Astrocyte (in vitro differentiated cells and primary cell): Measurements from ENCODE around the gene TP73. TPM values are rescaled to one million over a fixed set of nuclear protein-coding genes. Genes with fewer than 3 reads are reported as not detected.

Experiments
- DNase-seq: peaks from one replicate; pipeline ENCODE4 v3.0.0-alpha.2; 2010; ENCODE audit warnings: low read depth
- FAIRE-seq: peaks from 2 replicates; lab custom pipeline; 2011; peaks lifted over from hg19 to GRCh38; lab: Jason Lieb, UNC
- H2AFZ ChIP-seq: 2 replicates; pipeline ENCODE4 v1.6.0; 2012; ENCODE audit warnings: low read depth, low read length, inconsistent platforms
- H3K27ac ChIP-seq: 2 replicates; pipeline ENCODE4 v1.5.1; 2011; ENCODE audit warnings: low read depth, low read length, inconsistent platforms
- H3K27me3 ChIP-seq: 2 replicates; pipeline ENCODE4 v1.6.0; 2011; ENCODE audit warnings: low read length, inconsistent platforms; ENCODE audit not compliant: insufficient read depth
- H3K36me3 ChIP-seq: 2 replicates; pipeline ENCODE4 v1.5.1; 2011; ENCODE audit warnings: low read length, inconsistent platforms; ENCODE audit not compliant: insufficient read depth
- H3K4me1 ChIP-seq: 2 replicates; pipeline ENCODE4 v1.5.1; 2011; ENCODE audit warnings: low read length, inconsistent platforms; ENCODE audit not compliant: insufficient read depth
- H3K4me2 ChIP-seq: 2 replicates; pipeline ENCODE4 v1.6.0; 2012; ENCODE audit warnings: low read length, inconsistent platforms
- H3K4me3 ChIP-seq: 2 replicates; pipeline ENCODE4 v1.5.1; 2011; ENCODE audit warnings: low read depth, mild to moderate bottlenecking, low read length, inconsistent platforms; ENCODE audit not compliant: insufficient read depth
- H3K79me2 ChIP-seq: 2 replicates; pipeline ENCODE4 v1.6.0; 2012; ENCODE audit warnings: mild to moderate bottlenecking, low read length, inconsistent platforms; ENCODE audit not compliant: insufficient read depth
- H3K9ac ChIP-seq: 2 replicates; pipeline ENCODE4 v1.6.0; 2012; ENCODE audit warnings: mild to moderate bottlenecking, low read length, inconsistent platforms
- H3K9me3 ChIP-seq: 2 replicates; pipeline ENCODE4 v1.5.1; 2012; ENCODE audit warnings: low read depth, mild to moderate bottlenecking, low read length, inconsistent platforms; ENCODE audit not compliant: insufficient read depth
- H4K20me1 ChIP-seq: 2 replicates; pipeline ENCODE4 v1.6.0; 2012; ENCODE audit warnings: low read length, inconsistent platforms; ENCODE audit not compliant: insufficient read depth
- H3K27ac Mint-ChIP-seq: one replicate; pipeline ENCODE4 v1.8.0; 2021; ENCODE audit warnings: mild to moderate bottlenecking, mixed read lengths; ENCODE audit not compliant: unreplicated experiment
- H3K27me3 Mint-ChIP-seq: one replicate; pipeline ENCODE4 v1.8.0; 2021; ENCODE audit warnings: low read depth, mixed read lengths; ENCODE audit not compliant: unreplicated experiment
- H3K36me3 Mint-ChIP-seq: one replicate; pipeline ENCODE4 v1.8.0; 2021; ENCODE audit warnings: low read depth, mixed read lengths; ENCODE audit not compliant: unreplicated experiment
- H3K4me1 Mint-ChIP-seq: one replicate; pipeline ENCODE4 v1.8.0; 2021; ENCODE audit warnings: low read depth, mixed read lengths; ENCODE audit not compliant: unreplicated experiment
- H3K4me3 Mint-ChIP-seq: one replicate; pipeline ENCODE4 v1.8.0; 2021; ENCODE audit warnings: mild to moderate bottlenecking, moderate library complexity, mixed read lengths; ENCODE audit not compliant: unreplicated experiment
- H3K9me3 Mint-ChIP-seq: one replicate; pipeline ENCODE4 v1.8.0; 2021; ENCODE audit warnings: mild to moderate bottlenecking, mixed read lengths; ENCODE audit not compliant: unreplicated experiment
- CTCF ChIP-seq: IDR thresholded peaks from 2 replicates; pipeline ENCODE4 v1.5.1; 2011; ENCODE audit warnings: low read depth, mild to moderate bottlenecking, inconsistent platforms, low read length, moderate library complexity; ENCODE audit not compliant: insufficient read depth
- EZH2 ChIP-seq: IDR thresholded peaks from 2 replicates; pipeline ENCODE4 v1.6.1; 2012; ENCODE audit warnings: mild to moderate bottlenecking, low read length, inconsistent platforms; ENCODE audit not compliant: insufficient read depth
- total RNA-seq: library from RNA; stranded (reverse); gene quantifications from 2 replicates; pipeline ENCODE4 v1.2.1, GENCODE V29; 2021

Gene TP73
- total RNA-seq, 1 donor from 2014 or later = 0.18 TPM

- FAIRE-seq (no peak), DNase-seq (no peak)
- no peak for TF ChIP-seq CTCF
- TF ChIP-seq EZH2 = no peak
- Mint-ChIP-seq H3K27ac (no peak overlapping the region), H3K36me3 (no peaks in the 10 kb centered on the region), H3K4me3 (no peak overlapping the region), H3K9me3 (no peaks in the 10 kb centered on the region), H3K27me3 (peaks cover 38% of the 10 kb centered on the region), H3K4me1 (no peaks in the 10 kb centered on the region)
- H3K27me3 ChIP-seq = peaks cover 36% of the 10 kb centered on the region
- H4K20me1 ChIP-seq = no peaks in the 10 kb centered on the region
- H3K4me1 ChIP-seq = no peaks in the 10 kb centered on the region
- H3K27ac ChIP-seq = no peak overlapping the region
- H3K36me3 ChIP-seq = no peaks in the 10 kb centered on the region
- no peak overlapping the region for H3K4me3 ChIP-seq
- H3K79me2 ChIP-seq = no peaks in the 10 kb centered on the region
- no peak overlapping the region for H2AFZ ChIP-seq
- H3K4me2 ChIP-seq = no peak overlapping the region
- no peak overlapping the region for H3K9ac ChIP-seq
- H3K9me3 ChIP-seq = no peaks in the 10 kb centered on the region
These were observed 8.4 kb downstream of the TP73 start for GRCh38 chr1:3660704-3661103.

- H3K9me3 Mint-ChIP-seq = no peaks in the 10 kb centered on the region
- no peak overlapping the region for H3K27ac Mint-ChIP-seq
- H3K27me3 Mint-ChIP-seq = peaks cover 30% of the 10 kb centered on the region
- FAIRE-seq = no peak
- Histone ChIP-seq H3K9me3 (no peaks in the 10 kb centered on the region), H2AFZ (no peak overlapping the region), H3K4me2 (no peak overlapping the region), H3K4me3 (no peak overlapping the region), H4K20me1 (no peaks in the 10 kb centered on the region), H3K36me3 (no peaks in the 10 kb centered on the region), H3K9ac (no peak overlapping the region), H3K4me1 (no peaks in the 10 kb centered on the region), H3K27ac (no peak overlapping the region), H3K79me2 (no peaks in the 10 kb centered on the region), H3K27me3 (peaks cover 30% of the 10 kb centered on the region)
- no peak overlapping the region for H3K4me3 Mint-ChIP-seq
- no peak for DNase-seq
- no peak for TF ChIP-seq EZH2
- TF ChIP-seq CTCF = no peak
- no peaks in the 10 kb centered on the region for H3K36me3 Mint-ChIP-seq
- H3K4me1 Mint-ChIP-seq = peaks cover 2% of the 10 kb centered on the region
These were observed 9.3 kb downstream of the TP73 start for GRCh38 chr1:3661631-3662030.

GRCh38 chr1:3662080-3662671 is 9.9 kb downstream of the TP73 start:
- Mint-ChIP-seq H3K4me1 (peaks cover 2% of the 10 kb centered on the region), H3K27me3 (peaks cover 29% of the 10 kb centered on the region), H3K36me3 (no peaks in the 10 kb centered on the region), H3K9me3 (no peaks in the 10 kb centered on the region), H3K4me3 (no peak overlapping the region), H3K27ac (no peak overlapping the region)
- no peaks in the 10 kb centered on the region for H3K4me1 ChIP-seq
- no peak overlapping the region for H2AFZ ChIP-seq
- H3K4me2 ChIP-seq = no peak overlapping the region
- H3K9me3 ChIP-seq = no peaks in the 10 kb centered on the region
- no peak overlapping the region for H3K4me3 ChIP-seq
- H4K20me1 ChIP-seq = no peaks in the 10 kb centered on the region
- FAIRE-seq (no peak), DNase-seq (no peak)
- H3K9ac ChIP-seq = no peak overlapping the region
- peaks cover 25% of the 10 kb centered on the region for H3K27me3 ChIP-seq
- TF ChIP-seq EZH2 = no peak
- no peak for TF ChIP-seq CTCF
- H3K36me3 ChIP-seq = no peaks in the 10 kb centered on the region
- no peak overlapping the region for H3K27ac ChIP-seq
- no peaks in the 10 kb centered on the region for H3K79me2 ChIP-seq
